OCI-LY7 (cell line): ENCODE data around the gene NBEA.

Source experiments
- EZH2phosphoT487 ChIP-seq: fragments of 200-600 bp; sonication (generic); IDR thresholded peaks from 2 replicates; pipeline ENCODE4 v1.6.1; 2018; ENCODE audit warnings: low read depth, borderline replicate concordance, mild to moderate bottlenecking, mixed run types, antibody characterized with exemption, low read length, moderate library complexity, mixed read lengths
- TF ChIP-seq, protein P1 (sequence below): fragments of 200-600 bp; sonication (generic); conservative IDR thresholded peaks from 2 replicates; pipeline ENCODE4 v1.5.1; 2014; ENCODE audit warnings: mild to moderate bottlenecking, antibody characterized with exemption, low read length, moderate library complexity, mixed read lengths

DNA sequence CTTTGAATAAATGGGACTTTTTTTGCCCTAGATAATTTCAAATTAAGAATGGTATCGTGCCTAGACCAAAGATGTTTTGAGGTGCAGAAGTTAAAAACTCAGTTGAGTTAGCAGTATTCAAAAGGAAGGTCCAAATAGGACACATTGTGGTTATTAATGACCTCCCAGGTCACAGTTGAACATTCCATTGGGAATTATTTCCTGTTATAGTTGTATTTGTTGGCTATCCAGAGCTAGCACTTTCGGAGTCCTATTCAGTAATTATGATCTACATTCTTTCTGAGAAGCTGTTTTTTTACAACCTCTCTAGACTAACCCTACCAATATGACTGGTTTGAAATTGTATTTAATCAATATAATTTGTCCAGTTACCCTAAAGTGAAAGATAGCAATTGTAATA is 450.7 kb downstream of the NBEA start:
- TF ChIP-seq, protein P1, sequence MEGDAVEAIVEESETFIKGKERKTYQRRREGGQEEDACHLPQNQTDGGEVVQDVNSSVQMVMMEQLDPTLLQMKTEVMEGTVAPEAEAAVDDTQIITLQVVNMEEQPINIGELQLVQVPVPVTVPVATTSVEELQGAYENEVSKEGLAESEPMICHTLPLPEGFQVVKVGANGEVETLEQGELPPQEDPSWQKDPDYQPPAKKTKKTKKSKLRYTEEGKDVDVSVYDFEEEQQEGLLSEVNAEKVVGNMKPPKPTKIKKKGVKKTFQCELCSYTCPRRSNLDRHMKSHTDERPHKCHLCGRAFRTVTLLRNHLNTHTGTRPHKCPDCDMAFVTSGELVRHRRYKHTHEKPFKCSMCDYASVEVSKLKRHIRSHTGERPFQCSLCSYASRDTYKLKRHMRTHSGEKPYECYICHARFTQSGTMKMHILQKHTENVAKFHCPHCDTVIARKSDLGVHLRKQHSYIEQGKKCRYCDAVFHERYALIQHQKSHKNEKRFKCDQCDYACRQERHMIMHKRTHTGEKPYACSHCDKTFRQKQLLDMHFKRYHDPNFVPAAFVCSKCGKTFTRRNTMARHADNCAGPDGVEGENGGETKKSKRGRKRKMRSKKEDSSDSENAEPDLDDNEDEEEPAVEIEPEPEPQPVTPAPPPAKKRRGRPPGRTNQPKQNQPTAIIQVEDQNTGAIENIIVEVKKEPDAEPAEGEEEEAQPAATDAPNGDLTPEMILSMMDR, result no peak
- TF ChIP-seq EZH2phosphoT487, result no peak
